HepG2 (cell line): Measurements from ENCODE around the gene PRKCD. TPM values are rescaled to one million over a fixed set of nuclear protein-coding genes. Genes with fewer than 3 reads are reported as not detected.

ENCODE experiments used
- AKAP8 ChIP-seq: sonication (generic); formaldehyde crosslinking; IDR thresholded peaks from 2 replicates; pipeline ENCODE4 v1.5.1; 2020; ENCODE audit warnings: mild to moderate bottlenecking, missing genetic modification reagents
- ASH2L ChIP-seq: fragments of 300-600, 200-600 bp; sonication (generic); IDR thresholded peaks from 2 replicates; pipeline ENCODE4 v1.7.0; 2017; ENCODE audit warnings: low read depth, mild to moderate bottlenecking, moderate library complexity, mixed read lengths, low read length; ENCODE audit not compliant: insufficient read length
- ATF4 ChIP-seq, 2 experiments: fragments of 450-650 bp in 1 of 2; sonication (generic) in 1 of 2; formaldehyde crosslinking; IDR thresholded peaks; 2 replicates each; pipeline versions ENCODE4 v1.5.0 to v1.8.0; 2020 to 2022; ENCODE audit warnings: mild to moderate bottlenecking in 1 of 2, missing genetic modification reagents in 1 of 2
- CBFB ChIP-seq: sonication (generic); formaldehyde crosslinking; IDR thresholded peaks from 2 replicates; pipeline ENCODE4 v1.4.0; 2020; ENCODE audit warnings: missing genetic modification reagents
- CHCHD3 ChIP-seq: sonication (generic); formaldehyde crosslinking; IDR thresholded peaks from 2 replicates; pipeline ENCODE4 v1.8.0; 2022; ENCODE audit warnings: mild to moderate bottlenecking, missing genetic modification reagents, moderate library complexity
- FOXA1 ChIP-seq, 2 experiments: fragments of 450-650 bp in 1 of 2; sonication (generic) in 1 of 2; formaldehyde crosslinking in 1 of 2; IDR thresholded peaks; 2 replicates each; pipeline versions ENCODE4 v1.4.0 to v1.6.1; 2016 to 2020; ENCODE audit warnings: missing genetic modification reagents in 1 of 2
- HMG20B ChIP-seq: conservative IDR thresholded peaks from 2 replicates; pipeline ENCODE4 v1.6.1; 2016; ENCODE audit warnings: missing genetic modification reagents, missing compliant biosample characterization
- KDM2A ChIP-seq: sonication (generic); formaldehyde crosslinking; IDR thresholded peaks from 2 replicates; pipeline ENCODE4 v1.4.0; 2020; ENCODE audit warnings: low read depth, missing genetic modification reagents, borderline replicate concordance
- KMT2B ChIP-seq: IDR thresholded peaks from 2 replicates; pipeline ENCODE4 v1.6.1; 2016; ENCODE audit warnings: missing genetic modification reagents, missing compliant biosample characterization
- LCORL ChIP-seq, 2 experiments: fragments of 450-650 bp in 1 of 2; sonication (generic) in 1 of 2; formaldehyde crosslinking in 1 of 2; IDR thresholded peaks; 2 replicates each; pipeline versions ENCODE4 v1.5.0 to v1.6.1; 2017 to 2020; ENCODE audit warnings: antibody characterized with exemption in 1 of 2, missing genetic modification reagents in 1 of 2
- MYC ChIP-seq: sonication (generic); formaldehyde crosslinking; IDR thresholded peaks from 2 replicates; pipeline ENCODE4 v1.9.0; 2021; ENCODE audit warnings: missing genetic modification reagents, borderline replicate concordance
- PRDM10 ChIP-seq: sonication (generic); formaldehyde crosslinking; IDR thresholded peaks from 2 replicates; pipeline ENCODE4 v1.4.0; 2020; ENCODE audit warnings: low read depth, missing genetic modification reagents
- PRDM15 ChIP-seq: sonication (generic); formaldehyde crosslinking; IDR thresholded peaks from 2 replicates; pipeline ENCODE4 v1.4.0; 2020; ENCODE audit warnings: missing genetic modification reagents
- SIX4 ChIP-seq: sonication (generic); formaldehyde crosslinking; IDR thresholded peaks from 2 replicates; pipeline ENCODE4 v1.4.0; 2020; ENCODE audit warnings: missing genetic modification reagents
- SP5 ChIP-seq: IDR thresholded peaks from 2 replicates; pipeline ENCODE4 v1.6.1; 2016; ENCODE audit warnings: low read depth, borderline replicate concordance
- TP53 ChIP-seq: sonication (generic); formaldehyde crosslinking; conservative IDR thresholded peaks from 2 replicates; pipeline ENCODE4 v1.4.0; 2020; ENCODE audit warnings: missing genetic modification reagents
- ZMYM4 ChIP-seq: sonication (generic); formaldehyde crosslinking; IDR thresholded peaks from 2 replicates; pipeline ENCODE4 v1.8.1; 2023; ENCODE audit warnings: mild to moderate bottlenecking, missing genetic modification reagents
- ZNF577 ChIP-seq: sonication (generic); formaldehyde crosslinking; IDR thresholded peaks from 2 replicates; pipeline ENCODE4 v1.4.0; 2020; ENCODE audit warnings: mild to moderate bottlenecking, low read depth, missing genetic modification reagents, borderline replicate concordance
- ZNF644 ChIP-seq: IDR thresholded peaks from 2 replicates; pipeline ENCODE4 v1.6.1; 2016; ENCODE audit warnings: low read depth
- ZNF841 ChIP-seq: sonication (generic); formaldehyde crosslinking; IDR thresholded peaks from 2 replicates; pipeline ENCODE4 v1.8.1; 2023; ENCODE audit warnings: missing genetic modification reagents, borderline replicate concordance
- polyA plus RNA-seq, 8 experiments: library from polyadenylated mRNA; depleted of rRNA in 3 of 8; stranded (reverse) in 7 of 8; unstranded in 1 of 8; fragments of >200 nt; fragmentation: Illumina TruSeq in 4 of 8; extraction: Trizol in 4 of 8; gene quantifications; 2 replicates each; pipeline versions ENCODE4 v1.2.1 to v1.2.3, GENCODE V29; 2011 to 2016; ENCODE audit warnings: low read depth in 4 of 8, missing spikeins in 1 of 8, mixed read lengths in 1 of 8; ENCODE audit not compliant: insufficient read depth in 1 of 8
- total RNA-seq, 5 experiments: library from RNA; depleted of rRNA; stranded (reverse); fragments of >200 nt; fragmentation: Illumina TruSeq; extraction: Trizol; gene quantifications; 2 replicates each; pipeline ENCODE4 v1.2.3, GENCODE V29; 2016; ENCODE audit warnings: low read depth in 1 of 5

Gene PRKCD
- total and polyA plus RNA-seq, 2 of the 13 experiments (the other 11 are each of a cell fraction or from before 2014, with no cell fraction given): 1.6 to 40.7 TPM

GRCh38 chr3:53130179-53131061 is 30.6 kb upstream of the PRKCD start, which contains the start of gene RFT1 (continued):
- no peak for TF ChIP-seq LCORL (IDR thresholded peaks at IDR 0.05)
- TF ChIP-seq LCORL (CRISPR knock-in tag; IDR thresholded peaks at IDR 0.05): peak; percentile 71; the same call in 1 of the 2 replicates
- no peak for TF ChIP-seq ATF4 (CRISPR knock-in tag; IDR thresholded peaks at IDR 0.05)
- TF ChIP-seq FOXA1 (IDR thresholded peaks at IDR 0.05): no peak
- no peak for TF ChIP-seq FOXA1 (CRISPR knock-in tag; IDR thresholded peaks at IDR 0.05)
- TF ChIP-seq ZMYM4 (CRISPR knock-in tag): peak; percentile 93
- peak; percentile 82; the same call in 1 of the 2 replicates for TF ChIP-seq SP5 (CRISPR knock-in tag)
- TF ChIP-seq ZNF577 (CRISPR knock-in tag): no peak
- no peak for TF ChIP-seq ZNF644
- TF ChIP-seq PRDM15 (CRISPR knock-in tag): 0 out of 2 replicates have a peak, but pooled peaks have one; percentile 11
- peak; percentile 68 for TF ChIP-seq ASH2L
- no peak for TF ChIP-seq TP53
- TF ChIP-seq MYC: peak; percentile 96
- peak; percentile 87 for TF ChIP-seq KDM2A (CRISPR knock-in tag)
- TF ChIP-seq PRDM10 (CRISPR knock-in tag): no peak
- no peak for TF ChIP-seq CBFB
- TF ChIP-seq SIX4: peak; percentile 14; the same call in 1 of the 2 replicates
- no peak for TF ChIP-seq ZNF841 (CRISPR knock-in tag)
- no peak for TF ChIP-seq AKAP8
- no peak for TF ChIP-seq CHCHD3 (CRISPR knock-in tag)
- peak; percentile 93 for TF ChIP-seq KMT2B
- no peak for TF ChIP-seq HMG20B (CRISPR knock-in tag)
